MM.1S (cell line): Measurements from ENCODE around the gene TCL1B.

Experiments used
- DNase-seq: peaks from one replicate; pipeline ENCODE4 v3.0.0-alpha.2; 2015
- H2AFZ ChIP-seq: fragments of 300-600 bp; sonication (generic); 2 replicates; pipeline ENCODE4 v1.6.0; 2016; ENCODE audit warnings: antibody characterized with exemption, low read length
- H3F3A ChIP-seq: fragments of 300-600 bp; sonication (generic); 2 replicates; pipeline ENCODE4 v1.6.1; 2016; ENCODE audit warnings: mild to moderate bottlenecking, antibody characterized with exemption, low read length, moderate library complexity, mixed read lengths; ENCODE audit not compliant: insufficient read depth
- H3K27ac ChIP-seq: fragments of 300-600 bp; sonication (generic); 2 replicates; pipeline ENCODE4 v1.5.1; 2016; ENCODE audit warnings: mild to moderate bottlenecking, low read length
- H3K27me3 ChIP-seq: fragments of 300-600 bp; sonication (generic); replicated peaks from 2 replicates; pipeline ENCODE4 v1.6.0; 2016; ENCODE audit warnings: low read length; ENCODE audit not compliant: insufficient read depth
- H3K36me3 ChIP-seq: fragments of 300-600 bp; sonication (generic); replicated peaks from 2 replicates; pipeline ENCODE4 v1.6.1; 2016; ENCODE audit warnings: mild to moderate bottlenecking, low read length, mixed read lengths; ENCODE audit not compliant: insufficient read depth
- H3K4me1 ChIP-seq: fragments of 300-600 bp; sonication (generic); 2 replicates; pipeline ENCODE4 v1.6.1; 2016; ENCODE audit warnings: low read length, mixed read lengths
- H3K4me2 ChIP-seq: fragments of 300-600 bp; sonication (generic); 2 replicates; pipeline ENCODE4 v1.6.0; 2016; ENCODE audit warnings: low read depth, low read length
- H3K4me3 ChIP-seq: fragments of 300-600 bp; sonication (generic); 2 replicates; pipeline ENCODE4 v1.5.1; 2016; ENCODE audit warnings: low read length, mixed read lengths
- H3K79me2 ChIP-seq: fragments of 300-600 bp; sonication (generic); 2 replicates; pipeline ENCODE4 v1.6.1; 2016; ENCODE audit warnings: mixed run types, low read length, mixed read lengths
- H3K9ac ChIP-seq: fragments of 300-600 bp; sonication (generic); 2 replicates; pipeline ENCODE4 v1.6.1; 2016; ENCODE audit warnings: low read length, mixed read lengths
- H3K9me2 ChIP-seq: fragments of 300-600 bp; sonication (generic); replicated peaks from 2 replicates; pipeline ENCODE4 v1.6.1; 2016; ENCODE audit warnings: mild to moderate bottlenecking, low read length, mixed read lengths; ENCODE audit not compliant: insufficient read depth
- H3K9me3 ChIP-seq: fragments of 300-600 bp; sonication (generic); replicated peaks from 2 replicates; pipeline ENCODE4 v1.6.1; 2016; ENCODE audit warnings: mild to moderate bottlenecking, low read length, mixed read lengths; ENCODE audit not compliant: insufficient read depth
- H4K20me1 ChIP-seq: fragments of 300-600 bp; sonication (generic); 2 replicates; pipeline ENCODE4 v1.6.1; 2016; ENCODE audit warnings: mild to moderate bottlenecking, low read length, moderate library complexity, mixed read lengths; ENCODE audit not compliant: insufficient read depth
- CTCF ChIP-seq: fragments of 300-600 bp; sonication (generic); IDR thresholded peaks from 2 replicates; pipeline ENCODE4 v1.5.1; 2016; ENCODE audit warnings: antibody characterized with exemption, low read length, mixed read lengths
- EZH2 ChIP-seq: fragments of 300-600 bp; sonication (generic); optimal IDR thresholded peaks from 2 replicates; pipeline ENCODE3; 2017; ENCODE audit warnings: low read depth, mild to moderate bottlenecking, antibody characterized with exemption, low read length, mixed read lengths
- EZH2phosphoT487 ChIP-seq: fragments of 300-600 bp; sonication (generic); IDR thresholded peaks from 2 replicates; pipeline ENCODE4 v1.6.1; 2018; ENCODE audit warnings: antibody characterized with exemption, low read length

The TCL1B gene

GRCh38 chr14:95690815-95691214 is 4.6 kb downstream of the TCL1B start:
- Histone ChIP-seq H2AFZ (no peak overlapping the region), H3K4me3 (no peak overlapping the region), H3K27ac (no peak overlapping the region), H3K4me2 (no peak overlapping the region), H3K4me1 (no peaks in the 10 kb centered on the region), H3K36me3 (no peaks in the 10 kb centered on the region), H3K9me2 (no peaks in the 10 kb centered on the region), H3K79me2 (no peaks in the 10 kb centered on the region), H3F3A (no peaks in the 10 kb centered on the region), H3K9ac (no peak overlapping the region), H4K20me1 (no peaks in the 10 kb centered on the region), H3K9me3 (no peaks in the 10 kb centered on the region), H3K27me3 (no peaks in the 10 kb centered on the region; the same call in 1 of the 2 replicates)
- no peak for TF ChIP-seq EZH2
- no peak for TF ChIP-seq CTCF
- no peak for TF ChIP-seq EZH2phosphoT487
- DNase-seq: no peak

DNA sequence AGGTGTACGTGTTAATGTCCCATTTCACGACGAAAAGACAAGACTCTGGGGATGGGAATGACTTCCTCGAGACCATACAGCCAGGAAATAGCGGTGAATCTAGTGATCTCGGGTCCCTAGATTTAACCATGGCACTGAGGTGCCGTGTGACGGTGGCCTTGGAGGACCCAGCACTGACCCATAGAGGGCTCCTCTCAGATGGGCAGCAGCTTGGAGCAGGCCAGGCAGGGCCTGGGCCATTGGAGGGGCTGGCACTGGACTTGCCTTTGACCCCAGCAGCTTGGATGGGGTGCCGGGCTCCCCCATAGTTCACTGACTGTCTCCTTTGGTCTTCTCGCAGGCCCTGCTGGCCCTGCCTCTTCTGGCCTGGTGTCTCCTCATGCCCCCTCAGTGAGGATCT is 5.4 kb downstream of the TCL1B start:
- no peaks in the 10 kb centered on the region for H3K36me3 ChIP-seq
- H3F3A ChIP-seq: no peaks in the 10 kb centered on the region
- H3K27ac ChIP-seq: no peak overlapping the region
- no peaks in the 10 kb centered on the region for H3K79me2 ChIP-seq
- no peaks in the 10 kb centered on the region for H3K4me1 ChIP-seq
- DNase-seq: no peak
- H3K9me3 ChIP-seq: no peaks in the 10 kb centered on the region
- H3K9ac ChIP-seq: no peak overlapping the region
- H2AFZ ChIP-seq: no peak overlapping the region
- no peaks in the 10 kb centered on the region for H4K20me1 ChIP-seq
- TF ChIP-seq CTCF: no peak
- no peak for TF ChIP-seq EZH2phosphoT487
- TF ChIP-seq EZH2: no peak
- no peaks in the 10 kb centered on the region; the same call in 1 of the 2 replicates for H3K27me3 ChIP-seq
- H3K4me2 ChIP-seq: no peak overlapping the region
- no peaks in the 10 kb centered on the region for H3K9me2 ChIP-seq
- H3K4me3 ChIP-seq: no peak overlapping the region

DNA sequence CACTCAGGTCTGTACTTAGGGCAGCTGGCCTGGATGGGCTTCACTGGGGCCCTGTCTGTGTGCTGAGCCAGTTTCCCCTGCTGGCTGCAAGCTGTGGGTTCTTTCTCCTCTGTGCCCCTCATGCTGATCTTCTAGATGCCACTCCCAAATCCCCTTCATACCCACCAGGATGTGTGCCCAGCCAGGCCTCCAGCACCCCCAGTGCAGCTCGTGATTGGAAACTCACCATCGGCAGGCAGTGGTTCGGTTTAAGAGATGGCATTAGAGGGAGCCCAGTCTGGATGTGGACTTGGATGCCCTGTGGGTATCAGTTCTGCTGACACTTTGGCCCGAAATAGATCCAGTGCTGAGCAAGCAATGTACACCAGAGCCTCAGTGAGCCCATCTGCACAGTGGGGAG is 5.9 kb downstream of the TCL1B start:
- H3K36me3 ChIP-seq: no peaks in the 10 kb centered on the region
- DNase-seq: no peak
- no peak overlapping the region for H3K4me3 ChIP-seq
- H3K9ac ChIP-seq: no peak overlapping the region
- no peaks in the 10 kb centered on the region for H3K4me1 ChIP-seq
- H3K4me2 ChIP-seq: no peak overlapping the region
- H4K20me1 ChIP-seq: no peaks in the 10 kb centered on the region
- no peaks in the 10 kb centered on the region; the same call in 1 of the 2 replicates for H3K27me3 ChIP-seq
- H3K79me2 ChIP-seq: no peaks in the 10 kb centered on the region
- H3K9me3 ChIP-seq: no peaks in the 10 kb centered on the region
- no peaks in the 10 kb centered on the region for H3K9me2 ChIP-seq
- TF ChIP-seq CTCF (no peak), EZH2phosphoT487 (no peak), EZH2 (no peak)
- no peak overlapping the region for H3K27ac ChIP-seq
- H3F3A ChIP-seq: no peaks in the 10 kb centered on the region
- H2AFZ ChIP-seq: no peak overlapping the region
